K562 treated with DMSO at 1 percent for 48 hours (cell line): ENCODE data around the gene MRPS2. TPM values are rescaled to one million over a fixed set of nuclear protein-coding genes. Genes with fewer than 3 reads are reported as not detected.

ENCODE experiments used
- total RNA-seq: library from RNA; unstranded; fragments of 300-600 nt; gene quantifications from 2 replicates; pipeline ENCODE4 v1.2.3, GENCODE V29; 2022; ENCODE audit warnings: low replicate concordance; ENCODE audit errors: extremely low read depth

MRPS2 gene
- not detected in 2 replicates for total RNA-seq

GRCh38 chr9:135500525-135501260 lies at the start of gene MRPS2:
MRPS2 (plus strand) TSS chr9:135500682; CDS start chr9:135500711, 29 bp downstream.

GRCh38 chr9:135479469-135480052 lies 20.9 kb upstream of the MRPS2 start, which contains the start of gene PPP1R26:
PPP1R26 (plus strand) TSS chr9:135479782; CDS start chr9:135484511, 4,729 bp downstream.

GRCh38 chr9:135520916-135521607 lies 20.6 kb downstream of the MRPS2 start, which contains the start of gene LCN1:
LCN1 (plus strand) TSS chr9:135521440; CDS start chr9:135521498, 58 bp downstream.

GRCh38 chr9:135545646-135546176 lies 45.2 kb downstream of the MRPS2 start, which contains the start of gene OBP2A:
OBP2A (plus strand) TSS chr9:135546126; CDS start chr9:135546181, 55 bp downstream.

Other genes with a start within 250 kb of the MRPS2 start
- gene PPP1R26, start 20.9 kb upstream of the MRPS2 start, total RNA-seq: not detected in 2 replicates
- gene LCN1, start 20.8 kb downstream of the MRPS2 start, total RNA-seq: not detected in 2 replicates
- gene OBP2A, start 45.4 kb downstream of the MRPS2 start, total RNA-seq: not detected in 2 replicates
- not detected in 2 replicates for gene PAEP, start 61.1 kb downstream of the MRPS2 start, total RNA-seq
- not detected in 2 replicates for gene GLT6D1, start 138.9 kb downstream of the MRPS2 start, total RNA-seq
- gene LCN9, start 162.6 kb downstream of the MRPS2 start, total RNA-seq: not detected in 2 replicates
- gene SOHLH1, start 198.8 kb downstream of the MRPS2 start, total RNA-seq: not detected in 2 replicates
- not detected in 2 replicates for gene KCNT1, start 201.5 kb downstream of the MRPS2 start, total RNA-seq